HEK293 (cell line): ENCODE data around the gene EPHA2.

ENCODE experiments used
- BCL11B ChIP-seq: fragments of 450-650 bp; formaldehyde crosslinking; IDR thresholded peaks from 2 replicates; pipeline ENCODE4 v1.5.1; 2016; ENCODE audit warnings: low read depth, missing biosample characterization, missing genetic modification characterization
- GFI1B ChIP-seq: fragments of 450-650 bp; formaldehyde crosslinking; IDR thresholded peaks from 2 replicates; pipeline ENCODE4 v1.5.1; 2016; ENCODE audit warnings: missing biosample characterization, missing genetic modification characterization
- GLIS1 ChIP-seq: fragments of 450-650 bp; formaldehyde crosslinking; IDR thresholded peaks from 2 replicates; pipeline ENCODE4 v1.5.1; 2016; ENCODE audit warnings: missing biosample characterization, missing genetic modification characterization
- GLIS2 ChIP-seq: fragments of 450-650 bp; formaldehyde crosslinking; IDR thresholded peaks from 2 replicates; pipeline ENCODE4 v1.5.1; 2016; ENCODE audit warnings: missing biosample characterization, missing genetic modification characterization
- KLF16 ChIP-seq: fragments of 450-650 bp; formaldehyde crosslinking; IDR thresholded peaks from 2 replicates; pipeline ENCODE4 v1.5.1; 2017; ENCODE audit warnings: missing biosample characterization, missing genetic modification characterization
- MEIS1 ChIP-seq: sonication (generic); formaldehyde crosslinking; IDR thresholded peaks from 2 replicates; pipeline ENCODE4 v1.8.1; 2022; ENCODE audit warnings: missing genetic modification reagents, mild to moderate bottlenecking, borderline replicate concordance
- REPIN1 ChIP-seq: fragments of 450-650 bp; formaldehyde crosslinking; IDR thresholded peaks from 2 replicates; pipeline ENCODE4 v1.5.1; 2017; ENCODE audit warnings: missing biosample characterization, missing genetic modification characterization, low read depth
- SCRT1 ChIP-seq: fragments of 450-650 bp; formaldehyde crosslinking; IDR thresholded peaks from 2 replicates; pipeline ENCODE4 v1.5.1; 2016; ENCODE audit warnings: missing biosample characterization, missing genetic modification characterization, borderline replicate concordance
- ZBTB1 ChIP-seq: fragments of 450-650 bp; formaldehyde crosslinking; IDR thresholded peaks from 2 replicates; pipeline ENCODE4 v1.5.1; 2016; ENCODE audit warnings: missing biosample characterization, missing genetic modification characterization
- ZBTB48 ChIP-seq: fragments of 450-650 bp; formaldehyde crosslinking; IDR thresholded peaks from 2 replicates; pipeline ENCODE4 v1.5.1; 2016; ENCODE audit warnings: missing biosample characterization, missing genetic modification characterization
- ZNF114 ChIP-seq: fragments of 450-650 bp; formaldehyde crosslinking; IDR thresholded peaks from 2 replicates; pipeline ENCODE4 v1.5.0; 2017; ENCODE audit warnings: missing biosample characterization, missing genetic modification characterization
- ZNF169 ChIP-seq: fragments of 450-650 bp; formaldehyde crosslinking; IDR thresholded peaks from 2 replicates; pipeline ENCODE4 v1.5.1; 2016; ENCODE audit warnings: missing biosample characterization, missing genetic modification characterization
- ZNF175 ChIP-seq: fragments of 450-650 bp; formaldehyde crosslinking; IDR thresholded peaks from 2 replicates; pipeline ENCODE4 v1.5.1; 2016; ENCODE audit warnings: missing biosample characterization, missing genetic modification characterization
- ZNF23 ChIP-seq: fragments of 450-650 bp; formaldehyde crosslinking; IDR thresholded peaks from 2 replicates; pipeline ENCODE4 v1.5.1; 2016; ENCODE audit warnings: missing biosample characterization, missing genetic modification characterization, borderline replicate concordance
- ZNF266 ChIP-seq: fragments of 450-650 bp; formaldehyde crosslinking; IDR thresholded peaks from 2 replicates; pipeline ENCODE4 v1.5.1; 2016; ENCODE audit warnings: missing biosample characterization, missing genetic modification characterization, low read depth
- ZNF335 ChIP-seq: fragments of 450-650 bp; formaldehyde crosslinking; conservative IDR thresholded peaks from 2 replicates; pipeline ENCODE4 v1.5.1; 2016; ENCODE audit warnings: missing biosample characterization, missing genetic modification characterization
- ZNF354C ChIP-seq: fragments of 450-650 bp; formaldehyde crosslinking; IDR thresholded peaks from 2 replicates; pipeline ENCODE4 v1.5.1; 2016; ENCODE audit warnings: missing biosample characterization, missing genetic modification characterization, low read depth, borderline replicate concordance
- ZNF423 ChIP-seq: fragments of 450-650 bp; formaldehyde crosslinking; IDR thresholded peaks from 2 replicates; pipeline ENCODE4 v1.5.1; 2016; ENCODE audit warnings: missing biosample characterization, missing genetic modification characterization
- ZNF48 ChIP-seq: fragments of 450-650 bp; formaldehyde crosslinking; IDR thresholded peaks from 2 replicates; pipeline ENCODE4 v1.5.1; 2016; ENCODE audit warnings: missing biosample characterization, missing genetic modification characterization
- ZNF548 ChIP-seq: fragments of 450-650 bp; formaldehyde crosslinking; IDR thresholded peaks from 2 replicates; pipeline ENCODE4 v1.5.1; 2016; ENCODE audit warnings: missing biosample characterization, missing genetic modification characterization
- ZNF610 ChIP-seq: fragments of 450-650 bp; formaldehyde crosslinking; IDR thresholded peaks from 2 replicates; pipeline ENCODE4 v1.5.1; 2016; ENCODE audit warnings: missing biosample characterization, missing genetic modification characterization, borderline replicate concordance
- ZNF658 ChIP-seq: fragments of 450-650 bp; formaldehyde crosslinking; IDR thresholded peaks from 2 replicates; pipeline ENCODE4; 2016; ENCODE audit warnings: missing biosample characterization, missing genetic modification characterization
- ZNF664 ChIP-seq: fragments of 450-650 bp; formaldehyde crosslinking; IDR thresholded peaks from 2 replicates; pipeline ENCODE4 v1.5.1; 2016; ENCODE audit warnings: missing biosample characterization, missing genetic modification characterization
- ZNF747 ChIP-seq: fragments of 450-650 bp; formaldehyde crosslinking; IDR thresholded peaks from 2 replicates; pipeline ENCODE4 v1.5.1; 2016; ENCODE audit warnings: missing biosample characterization, missing genetic modification characterization
- ZNF777 ChIP-seq: fragments of 450-650 bp; formaldehyde crosslinking; IDR thresholded peaks from 2 replicates; pipeline ENCODE4 v1.5.1; 2017; ENCODE audit warnings: missing biosample characterization, missing genetic modification characterization, borderline replicate concordance
- ZNF791 ChIP-seq: fragments of 450-650 bp; formaldehyde crosslinking; IDR thresholded peaks from 2 replicates; pipeline ENCODE4 v1.5.1; 2016; ENCODE audit warnings: missing biosample characterization, missing genetic modification characterization
- ZNF830 ChIP-seq: fragments of 450-650 bp; IDR thresholded peaks from 2 replicates; pipeline ENCODE4 v1.5.0; 2018; ENCODE audit warnings: missing biosample characterization, missing genetic modification characterization, low read depth, mild to moderate bottlenecking, moderate library complexity
- ZNF843 ChIP-seq: fragments of 450-650 bp; formaldehyde crosslinking; IDR thresholded peaks from 2 replicates; pipeline ENCODE4 v1.5.1; 2016; ENCODE audit warnings: missing biosample characterization, missing genetic modification characterization
- ZSCAN23 ChIP-seq: fragments of 450-650 bp; formaldehyde crosslinking; IDR thresholded peaks from 2 replicates; pipeline ENCODE4 v1.5.1; 2016; ENCODE audit warnings: missing biosample characterization, missing genetic modification characterization
- TF ChIP-seq, protein P1 (sequence below): fragments of 450-650 bp; formaldehyde crosslinking; IDR thresholded peaks from 2 replicates; pipeline ENCODE4 v1.5.1; 2016; ENCODE audit warnings: missing biosample characterization, missing genetic modification characterization
- TF ChIP-seq, protein P2 (sequence below): fragments of 450-650 bp; formaldehyde crosslinking; IDR thresholded peaks from 2 replicates; pipeline ENCODE4 v1.5.1; 2017; ENCODE audit warnings: missing biosample characterization, missing genetic modification characterization
- TF ChIP-seq, protein P3 (sequence below): IDR thresholded peaks from 2 replicates; pipeline ENCODE4 v1.6.1; 2011; ENCODE audit warnings: mild to moderate bottlenecking, low read depth, low read length, borderline replicate concordance
- TF ChIP-seq, protein P4 (sequence below): fragments of 450-650 bp; formaldehyde crosslinking; IDR thresholded peaks from 2 replicates; pipeline ENCODE4 v1.5.1; 2016; ENCODE audit warnings: missing biosample characterization, missing genetic modification characterization
- TF ChIP-seq, protein P5 (sequence below): fragments of 450-650 bp; formaldehyde crosslinking; IDR thresholded peaks from 2 replicates; pipeline ENCODE4 v1.5.1; 2017; ENCODE audit warnings: missing biosample characterization, missing genetic modification characterization

EPHA2 gene

DNA sequence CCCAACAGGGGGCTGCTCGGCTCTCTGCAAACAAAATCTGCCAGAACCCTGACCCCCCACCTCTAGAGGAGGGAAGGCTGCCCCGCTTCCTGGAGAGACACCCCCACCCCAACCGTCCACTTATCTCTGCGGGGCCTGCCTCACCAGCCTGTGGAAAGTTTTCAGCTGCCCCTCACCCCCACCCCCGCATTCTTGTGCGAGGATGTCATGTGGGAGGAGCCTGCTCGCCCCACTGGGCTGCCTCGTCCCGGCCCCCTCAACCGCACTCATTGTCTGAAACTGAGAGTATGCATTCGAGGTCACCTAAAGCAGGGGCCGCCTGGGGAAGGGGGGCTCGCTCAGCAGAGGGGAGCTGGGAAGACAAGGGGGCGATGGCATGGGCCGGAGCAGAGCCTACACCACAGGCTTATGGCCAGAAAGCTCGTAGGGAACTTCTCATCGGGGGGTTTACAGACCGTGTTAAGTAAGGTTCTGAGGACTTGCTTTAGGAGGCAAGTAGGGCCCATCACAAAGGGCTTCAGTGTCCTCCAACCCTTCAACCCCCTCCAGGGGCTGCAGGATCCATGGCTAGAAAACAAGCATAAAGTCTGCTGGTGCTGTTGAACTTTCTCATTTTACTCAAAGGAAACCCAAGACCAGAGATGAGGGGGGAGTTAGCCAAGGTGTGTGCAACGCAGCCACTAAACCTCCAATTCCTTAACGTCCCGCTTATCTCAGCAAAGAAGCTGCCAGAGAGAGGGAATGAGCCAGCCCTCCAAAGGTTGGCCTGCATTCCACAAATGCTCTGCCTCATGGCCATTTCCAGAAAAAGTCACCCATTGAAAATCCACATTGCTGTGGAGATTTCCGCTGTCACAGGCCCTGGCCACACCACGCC is 9.4 kb downstream of the EPHA2 start (continued):
- TF ChIP-seq ZNF169 = no peak
- TF ChIP-seq, protein P1, sequence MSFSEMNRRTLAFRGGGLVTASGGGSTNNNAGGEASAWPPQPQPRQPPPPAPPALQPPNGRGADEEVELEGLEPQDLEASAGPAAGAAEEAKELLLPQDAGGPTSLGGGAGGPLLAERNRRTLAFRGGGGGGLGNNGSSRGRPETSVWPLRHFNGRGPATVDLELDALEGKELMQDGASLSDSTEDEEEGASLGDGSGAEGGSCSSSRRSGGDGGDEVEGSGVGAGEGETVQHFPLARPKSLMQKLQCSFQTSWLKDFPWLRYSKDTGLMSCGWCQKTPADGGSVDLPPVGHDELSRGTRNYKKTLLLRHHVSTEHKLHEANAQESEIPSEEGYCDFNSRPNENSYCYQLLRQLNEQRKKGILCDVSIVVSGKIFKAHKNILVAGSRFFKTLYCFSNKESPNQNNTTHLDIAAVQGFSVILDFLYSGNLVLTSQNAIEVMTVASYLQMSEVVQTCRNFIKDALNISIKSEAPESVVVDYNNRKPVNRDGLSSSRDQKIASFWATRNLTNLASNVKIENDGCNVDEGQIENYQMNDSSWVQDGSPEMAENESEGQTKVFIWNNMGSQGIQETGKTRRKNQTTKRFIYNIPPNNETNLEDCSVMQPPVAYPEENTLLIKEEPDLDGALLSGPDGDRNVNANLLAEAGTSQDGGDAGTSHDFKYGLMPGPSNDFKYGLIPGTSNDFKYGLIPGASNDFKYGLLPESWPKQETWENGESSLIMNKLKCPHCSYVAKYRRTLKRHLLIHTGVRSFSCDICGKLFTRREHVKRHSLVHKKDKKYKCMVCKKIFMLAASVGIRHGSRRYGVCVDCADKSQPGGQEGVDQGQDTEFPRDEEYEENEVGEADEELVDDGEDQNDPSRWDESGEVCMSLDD (tag by site-specific recombination) = no peak
- TF ChIP-seq ZNF335 = peak; percentile 14; the same call in 1 of the 2 replicates
- TF ChIP-seq ZBTB48 (tag by site-specific recombination) = no peak
- TF ChIP-seq ZNF843 = no peak
- no peak for TF ChIP-seq ZNF548
- TF ChIP-seq ZNF658 (tag by site-specific recombination) = no peak
- TF ChIP-seq KLF16 (tag by site-specific recombination) = no peak
- peak; percentile 97 for TF ChIP-seq GLIS1 (tag by site-specific recombination)
- no peak for TF ChIP-seq ZNF23 (tag by site-specific recombination)
- TF ChIP-seq ZNF610 (tag by site-specific recombination) = no peak
- TF ChIP-seq, protein P2, sequence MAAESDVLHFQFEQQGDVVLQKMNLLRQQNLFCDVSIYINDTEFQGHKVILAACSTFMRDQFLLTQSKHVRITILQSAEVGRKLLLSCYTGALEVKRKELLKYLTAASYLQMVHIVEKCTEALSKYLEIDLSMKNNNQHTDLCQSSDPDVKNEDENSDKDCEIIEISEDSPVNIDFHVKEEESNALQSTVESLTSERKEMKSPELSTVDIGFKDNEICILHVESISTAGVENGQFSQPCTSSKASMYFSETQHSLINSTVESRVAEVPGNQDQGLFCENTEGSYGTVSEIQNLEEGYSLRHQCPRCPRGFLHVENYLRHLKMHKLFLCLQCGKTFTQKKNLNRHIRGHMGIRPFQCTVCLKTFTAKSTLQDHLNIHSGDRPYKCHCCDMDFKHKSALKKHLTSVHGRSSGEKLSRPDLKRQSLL (tag by site-specific recombination) = no peak
- TF ChIP-seq, protein P3, sequence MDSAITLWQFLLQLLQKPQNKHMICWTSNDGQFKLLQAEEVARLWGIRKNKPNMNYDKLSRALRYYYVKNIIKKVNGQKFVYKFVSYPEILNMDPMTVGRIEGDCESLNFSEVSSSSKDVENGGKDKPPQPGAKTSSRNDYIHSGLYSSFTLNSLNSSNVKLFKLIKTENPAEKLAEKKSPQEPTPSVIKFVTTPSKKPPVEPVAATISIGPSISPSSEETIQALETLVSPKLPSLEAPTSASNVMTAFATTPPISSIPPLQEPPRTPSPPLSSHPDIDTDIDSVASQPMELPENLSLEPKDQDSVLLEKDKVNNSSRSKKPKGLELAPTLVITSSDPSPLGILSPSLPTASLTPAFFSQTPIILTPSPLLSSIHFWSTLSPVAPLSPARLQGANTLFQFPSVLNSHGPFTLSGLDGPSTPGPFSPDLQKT = no peak
- TF ChIP-seq SCRT1 (tag by site-specific recombination) = no peak
- TF ChIP-seq, protein P4, sequence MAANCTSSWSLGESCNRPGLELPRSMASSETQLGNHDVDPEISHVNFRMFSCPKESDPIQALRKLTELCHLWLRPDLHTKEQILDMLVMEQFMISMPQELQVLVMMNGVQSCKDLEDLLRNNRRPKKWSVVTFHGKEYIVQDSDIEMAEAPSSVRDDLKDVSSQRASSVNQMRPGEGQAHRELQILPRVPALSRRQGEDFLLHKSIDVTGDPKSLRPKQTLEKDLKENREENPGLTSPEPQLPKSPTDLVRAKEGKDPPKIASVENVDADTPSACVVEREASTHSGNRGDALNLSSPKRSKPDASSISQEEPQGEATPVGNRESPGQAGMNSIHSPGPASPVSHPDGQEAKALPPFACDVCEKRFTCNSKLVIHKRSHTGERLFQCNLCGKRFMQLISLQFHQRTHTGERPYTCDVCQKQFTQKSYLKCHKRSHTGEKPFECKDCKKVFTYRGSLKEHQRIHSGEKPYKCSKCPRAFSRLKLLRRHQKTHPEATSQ = no peak
- no peak for TF ChIP-seq GFI1B (tag by site-specific recombination)
- no peak for TF ChIP-seq REPIN1
- TF ChIP-seq ZNF354C = no peak
- no peak for TF ChIP-seq ZNF747
- TF ChIP-seq BCL11B (tag by site-specific recombination) = no peak
- TF ChIP-seq MEIS1 (CRISPR knock-in tag) = no peak
- TF ChIP-seq ZNF423 (tag by site-specific recombination) = peak; percentile 81
- TF ChIP-seq ZNF791 (tag by site-specific recombination) = no peak
- no peak for TF ChIP-seq ZNF830 (tag by site-specific recombination)
- no peak for TF ChIP-seq ZSCAN23 (tag by site-specific recombination)
- peak; percentile 95 for TF ChIP-seq GLIS2 (tag by site-specific recombination)
- TF ChIP-seq ZBTB1 (tag by site-specific recombination) = no peak
- TF ChIP-seq ZNF664 (tag by site-specific recombination) = no peak
- TF ChIP-seq ZNF266 (tag by site-specific recombination) = no peak
- no peak for TF ChIP-seq ZNF175 (tag by site-specific recombination)
- TF ChIP-seq ZNF48 (tag by site-specific recombination) = no peak
- no peak for TF ChIP-seq ZNF777 (tag by site-specific recombination)
- TF ChIP-seq, protein P5, sequence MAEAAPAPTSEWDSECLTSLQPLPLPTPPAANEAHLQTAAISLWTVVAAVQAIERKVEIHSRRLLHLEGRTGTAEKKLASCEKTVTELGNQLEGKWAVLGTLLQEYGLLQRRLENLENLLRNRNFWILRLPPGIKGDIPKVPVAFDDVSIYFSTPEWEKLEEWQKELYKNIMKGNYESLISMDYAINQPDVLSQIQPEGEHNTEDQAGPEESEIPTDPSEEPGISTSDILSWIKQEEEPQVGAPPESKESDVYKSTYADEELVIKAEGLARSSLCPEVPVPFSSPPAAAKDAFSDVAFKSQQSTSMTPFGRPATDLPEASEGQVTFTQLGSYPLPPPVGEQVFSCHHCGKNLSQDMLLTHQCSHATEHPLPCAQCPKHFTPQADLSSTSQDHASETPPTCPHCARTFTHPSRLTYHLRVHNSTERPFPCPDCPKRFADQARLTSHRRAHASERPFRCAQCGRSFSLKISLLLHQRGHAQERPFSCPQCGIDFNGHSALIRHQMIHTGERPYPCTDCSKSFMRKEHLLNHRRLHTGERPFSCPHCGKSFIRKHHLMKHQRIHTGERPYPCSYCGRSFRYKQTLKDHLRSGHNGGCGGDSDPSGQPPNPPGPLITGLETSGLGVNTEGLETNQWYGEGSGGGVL (tag by site-specific recombination) = peak; percentile 89
- TF ChIP-seq ZNF114 (tag by site-specific recombination) = no peak
